ENCODE results near the gene CNKSR3. TPM values are rescaled to one million over a fixed set of nuclear protein-coding genes. Genes with fewer than 3 reads are reported as not detected.

CNKSR3 gene
- total RNA-seq, 1 experiment from 2014 or later, result 19.4 TPM

- no peak for DNase-seq (ENCODE audit: low read depth)
Observed at GRCh38 chr6:154502553-154502952, 7.9 kb downstream of the CNKSR3 start.

DNA sequence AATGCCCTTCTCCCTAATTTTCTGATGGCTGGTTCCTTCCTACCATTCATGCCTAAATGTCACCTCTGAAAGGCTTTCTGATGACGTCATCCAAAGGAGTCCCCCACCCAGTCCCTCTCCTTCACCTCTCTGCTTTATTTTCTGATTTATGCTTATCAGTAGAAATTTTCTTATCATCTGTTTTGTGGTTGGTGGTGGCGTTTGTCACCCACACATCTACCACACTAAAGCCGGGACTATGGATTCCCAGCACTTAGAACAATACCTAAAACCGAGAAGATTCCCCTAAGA lies 9.0 kb downstream of the CNKSR3 start:
- DNase-seq (ENCODE audit: low read depth), result no peak

GRCh38 chr6:154500769-154501577 lies 9.5 kb downstream of the CNKSR3 start:
- no peak for DNase-seq (ENCODE audit: low read depth)

GRCh38 chr6:154499855-154500589 lies 10.5 kb downstream of the CNKSR3 start:
- no peak for DNase-seq (ENCODE audit: low read depth)

DNA sequence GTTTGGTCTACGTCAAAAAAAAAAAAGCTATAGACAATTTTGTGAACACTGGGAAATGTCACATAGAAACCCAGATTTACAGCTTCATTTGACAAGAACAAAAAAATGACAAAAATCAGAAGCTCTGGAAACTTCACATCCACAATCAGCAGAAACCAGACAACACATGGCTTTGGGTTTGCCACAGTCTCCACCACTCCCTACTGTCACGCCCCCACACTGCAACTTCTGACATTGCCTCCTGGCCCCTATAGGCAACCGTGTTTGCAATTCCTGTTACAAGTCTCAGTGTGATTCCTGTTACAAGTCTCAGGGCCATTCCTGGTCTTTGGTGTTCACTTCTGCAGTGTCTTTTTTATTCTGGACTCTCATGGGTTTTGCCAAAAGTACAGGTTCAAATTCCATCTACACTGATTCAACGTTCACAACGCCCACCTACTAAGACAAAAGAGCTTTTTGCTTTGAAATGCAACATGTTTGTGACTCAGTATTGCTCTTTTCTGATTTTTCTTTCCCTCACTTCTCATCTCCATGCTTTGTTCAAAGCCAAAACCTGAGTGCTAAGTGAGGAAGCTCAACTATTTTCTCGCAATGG lies 12.0 kb downstream of the CNKSR3 start:
- DNase-seq (ENCODE audit: low read depth), result no peak

- no peak for DNase-seq (ENCODE audit: low read depth)
Observed at GRCh38 chr6:154496793-154497517, 13.5 kb downstream of the CNKSR3 start.

- DNase-seq (ENCODE audit: low read depth), result no peak
Observed at GRCh38 chr6:154496186-154496585, 14.3 kb downstream of the CNKSR3 start.

DNA sequence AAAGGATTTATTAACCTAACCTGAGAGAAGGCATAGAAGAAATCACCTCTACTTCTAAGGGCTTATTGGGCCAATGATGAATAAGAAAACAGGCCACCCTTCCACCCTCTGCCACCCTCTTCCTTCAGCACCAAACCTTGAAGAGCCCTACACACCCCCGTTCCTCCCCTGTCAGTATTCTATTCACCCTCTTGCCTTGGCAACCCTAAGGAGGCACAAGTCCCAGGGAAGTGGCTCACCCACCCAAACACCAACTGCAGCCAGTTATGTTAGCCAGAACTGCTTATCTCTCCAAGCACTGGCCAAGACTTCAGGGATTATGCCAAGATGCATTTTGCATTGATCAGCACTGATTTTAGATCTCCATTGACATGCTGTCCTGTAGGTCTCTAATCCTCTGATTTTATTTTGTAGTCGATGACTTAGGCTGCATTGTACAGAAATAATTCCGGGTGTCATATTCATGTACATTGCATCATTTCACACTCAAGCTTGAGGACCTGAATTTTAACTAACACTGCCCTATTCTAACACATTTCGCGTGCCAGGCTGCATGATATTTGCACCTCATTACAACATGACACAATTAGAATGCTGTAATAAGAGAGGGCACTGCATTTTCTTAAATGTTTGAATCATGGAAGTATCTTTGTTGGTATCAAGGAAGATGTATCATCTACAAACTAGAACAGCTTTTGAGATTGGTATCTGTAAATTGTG lies 15.7 kb downstream of the CNKSR3 start:
- no peak for DNase-seq (ENCODE audit: low read depth)

- DNase-seq (ENCODE audit: low read depth), result peak; percentile 60
Observed at GRCh38 chr6:154491567-154492470, 18.7 kb downstream of the CNKSR3 start.

DNA sequence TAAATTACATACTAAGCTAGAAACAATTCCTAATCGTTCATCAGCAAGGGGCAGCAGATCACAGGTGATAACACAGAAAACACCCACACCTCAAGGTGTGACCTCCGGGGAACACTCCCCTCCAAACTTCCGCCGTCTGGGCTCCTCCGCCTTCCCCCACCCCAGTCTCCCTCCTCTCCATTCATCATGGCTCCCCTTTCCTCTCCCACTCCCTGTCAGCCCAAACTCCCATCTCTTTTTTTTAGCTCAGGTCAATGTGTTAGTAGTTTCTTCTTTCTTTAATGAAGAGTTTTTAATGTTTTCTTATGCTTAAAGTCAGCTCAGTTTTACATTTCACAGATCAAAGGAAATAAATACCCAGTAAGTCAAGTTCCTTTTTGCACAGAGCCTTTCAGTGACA lies 20.7 kb downstream of the CNKSR3 start:
- DNase-seq (ENCODE audit: low read depth), result no peak

GRCh38 chr6:154488802-154489437 lies 21.6 kb downstream of the CNKSR3 start:
- DNase-seq (ENCODE audit: low read depth), result peak; percentile 93

DNA sequence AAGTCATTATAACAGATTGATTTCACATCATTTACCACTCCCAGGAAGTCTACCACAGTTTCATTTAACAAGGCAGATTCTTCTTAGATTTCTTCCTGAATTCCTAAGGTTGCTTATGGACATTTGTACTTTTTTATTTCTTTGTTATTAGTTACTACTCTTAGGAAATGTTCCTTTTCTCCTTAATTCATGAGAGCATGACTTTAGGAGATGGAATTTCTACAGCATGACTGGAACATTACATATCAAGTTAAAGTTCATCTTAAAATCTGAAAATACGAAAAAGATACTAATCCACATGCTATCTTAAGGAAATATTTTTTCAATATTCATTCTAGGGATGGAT lies 22.3 kb downstream of the CNKSR3 start:
- peak; percentile 37 for DNase-seq (ENCODE audit: low read depth)

DNA sequence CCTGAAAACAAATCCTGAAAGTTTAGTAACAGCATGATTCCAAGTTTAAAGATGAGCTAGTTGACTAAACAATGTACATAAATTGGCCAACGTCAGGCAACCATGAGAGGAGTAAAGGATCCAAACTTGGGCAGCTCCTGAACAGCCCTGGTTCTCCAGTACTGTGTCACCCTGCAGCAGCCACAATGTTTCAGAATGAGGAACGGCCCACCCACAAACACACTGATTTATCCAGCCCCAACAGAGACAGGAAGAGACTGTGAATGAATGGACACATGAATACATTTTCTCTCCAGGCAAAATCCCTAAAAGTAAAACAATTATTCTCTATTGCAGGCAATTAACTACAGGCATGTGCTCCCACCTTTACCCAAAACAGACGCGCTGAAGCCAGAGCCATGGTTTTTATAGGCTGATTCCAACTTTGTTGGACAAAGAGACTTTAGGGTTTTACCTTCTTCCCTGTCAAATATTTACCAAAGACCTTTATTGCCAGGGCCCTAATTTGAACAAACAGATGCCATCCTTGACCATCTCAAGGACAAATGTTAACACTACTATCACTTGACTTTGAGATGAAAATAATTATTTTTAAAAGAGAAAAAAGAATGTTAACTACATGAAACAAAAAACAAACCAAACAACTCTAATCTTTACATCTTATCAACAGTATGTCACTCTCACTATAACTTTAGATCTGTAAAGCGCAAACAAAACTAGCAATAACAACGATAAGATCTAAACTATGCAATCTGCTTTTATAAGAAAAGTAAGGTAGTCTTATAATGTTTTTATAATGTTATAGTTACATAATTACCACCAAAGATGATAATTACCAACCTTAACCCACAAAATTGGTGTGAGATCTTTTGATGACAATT lies 22.9 kb downstream of the CNKSR3 start:
- DNase-seq (ENCODE audit: low read depth), result peak; percentile 72

- DNase-seq (ENCODE audit: low read depth), result no peak
Observed at GRCh38 chr6:154485815-154486214, 24.7 kb downstream of the CNKSR3 start.

DNA sequence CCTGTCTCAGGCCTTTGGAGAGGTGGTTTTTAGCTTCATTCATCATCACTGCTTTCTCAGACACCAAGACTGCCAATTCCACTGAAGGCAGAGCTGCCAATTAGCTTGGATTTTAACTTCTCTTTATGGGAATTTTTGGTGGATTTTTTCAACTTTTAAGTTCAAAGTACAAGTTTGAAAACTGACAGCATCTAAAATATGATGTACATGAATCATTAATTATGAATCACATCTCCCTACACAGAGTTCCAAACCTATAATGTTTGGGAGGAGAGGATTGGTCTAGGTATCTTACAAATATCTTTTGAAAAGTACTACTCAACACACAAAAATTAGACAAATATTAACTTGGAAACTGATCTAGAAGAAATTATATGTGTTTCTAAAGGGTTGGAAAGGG lies 25.5 kb downstream of the CNKSR3 start:
- DNase-seq (ENCODE audit: low read depth), result no peak

DNA sequence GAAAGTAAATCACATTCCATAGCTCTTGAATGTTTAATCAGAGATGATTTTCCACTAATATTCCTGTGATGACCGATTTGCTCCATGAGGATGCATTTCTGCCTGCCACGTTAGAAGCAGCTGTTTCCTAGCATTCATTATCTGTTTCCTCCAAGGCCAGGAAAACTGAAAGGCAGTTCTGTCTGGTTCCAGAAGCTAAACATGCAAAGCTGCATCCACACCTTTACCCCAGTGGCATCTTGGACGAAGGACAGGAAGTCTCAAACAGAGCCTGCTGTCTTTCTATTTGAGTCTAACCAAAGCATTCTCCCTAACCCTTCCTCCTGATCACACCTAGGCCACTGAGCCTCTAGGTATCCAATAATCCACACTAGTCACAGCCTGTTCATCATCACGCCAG lies 27.6 kb downstream of the CNKSR3 start:
- no peak for DNase-seq (ENCODE audit: low read depth)

GRCh38 chr6:154481521-154482013 lies 28.9 kb downstream of the CNKSR3 start:
- DNase-seq (ENCODE audit: low read depth), result no peak

- peak; percentile 61 for DNase-seq (ENCODE audit: low read depth)
Observed at GRCh38 chr6:154479771-154480639, 30.5 kb downstream of the CNKSR3 start.

All from M059J (cell line).